Endothelial cell (in vitro differentiated cells): ENCODE data around the gene IL1R2. TPM values are rescaled to one million over a fixed set of nuclear protein-coding genes. Genes with fewer than 3 reads are reported as not detected.

ENCODE experiments used
- DNase-seq: peaks from one replicate; pipeline ENCODE4 v3.0.0; 2021; ENCODE audit warnings: low spot score
- H3K27ac Mint-ChIP-seq: one replicate; pipeline ENCODE4 v1.8.0; 2021; ENCODE audit warnings: mixed read lengths, inconsistent platforms; ENCODE audit not compliant: unreplicated experiment
- H3K27me3 Mint-ChIP-seq: one replicate; pipeline ENCODE4 v1.8.0; 2021; ENCODE audit warnings: mild to moderate bottlenecking, moderate library complexity, mixed read lengths, inconsistent platforms; ENCODE audit not compliant: unreplicated experiment
- H3K36me3 Mint-ChIP-seq: one replicate; pipeline ENCODE4 v1.8.0; 2021; ENCODE audit warnings: mild to moderate bottlenecking, low read depth, mixed read lengths, inconsistent platforms; ENCODE audit not compliant: unreplicated experiment
- H3K4me1 Mint-ChIP-seq: one replicate; pipeline ENCODE4 v1.8.0; 2021; ENCODE audit warnings: mild to moderate bottlenecking, mixed read lengths, inconsistent platforms; ENCODE audit not compliant: unreplicated experiment
- H3K4me3 Mint-ChIP-seq: one replicate; pipeline ENCODE4 v1.8.0; 2021; ENCODE audit warnings: mild to moderate bottlenecking, mixed read lengths, inconsistent platforms; ENCODE audit not compliant: unreplicated experiment
- H3K9me3 Mint-ChIP-seq: one replicate; pipeline ENCODE4 v1.8.0; 2021; ENCODE audit warnings: mixed read lengths, inconsistent platforms; ENCODE audit not compliant: unreplicated experiment
- CTCF ChIP-seq: fragments of 200-600 bp; sonication (generic); IDR thresholded peaks from one replicate; pipeline ENCODE4 v1.5.0; 2021; ENCODE audit warnings: antibody characterized with exemption; ENCODE audit not compliant: unreplicated experiment
- total RNA-seq: library from RNA; stranded (reverse); fragmentation: NEBNext Ultra II Directional; extraction: Animal tissue kit (Norgen Biotek cat#: 25700); gene quantifications from one replicate; pipeline ENCODE4 v1.2.1, GENCODE V29; 2021; ENCODE audit not compliant: unreplicated experiment

The IL1R2 gene
- total RNA-seq, 1 donor from 2014 or later = not detected

GRCh38 chr2:102044967-102045489 lies 53.3 kb downstream of the IL1R2 start:
- TF ChIP-seq CTCF = no peak
- DNase-seq = no peak
- Mint-ChIP-seq H3K27me3 (peaks cover 1% of the 10 kb centered on the region), H3K9me3 (no peaks in the 10 kb centered on the region), H3K4me3 (no peak overlapping the region), H3K36me3 (no peaks in the 10 kb centered on the region), H3K4me1 (peaks cover 33% of the 10 kb centered on the region), H3K27ac (no peak overlapping the region)

GRCh38 chr2:102045697-102046096 lies 53.9 kb downstream of the IL1R2 start:
- DNase-seq = no peak
- H3K9me3 Mint-ChIP-seq = no peaks in the 10 kb centered on the region
- H3K27ac Mint-ChIP-seq = peak overlapping the region; percentile 81
- H3K4me1 Mint-ChIP-seq = peaks cover 33% of the 10 kb centered on the region
- no peak for TF ChIP-seq CTCF
- H3K27me3 Mint-ChIP-seq = peaks cover 1% of the 10 kb centered on the region
- H3K36me3 Mint-ChIP-seq = no peaks in the 10 kb centered on the region
- H3K4me3 Mint-ChIP-seq = no peak overlapping the region

GRCh38 chr2:102046135-102046986 lies 54.6 kb downstream of the IL1R2 start:
- H3K36me3 Mint-ChIP-seq = no peaks in the 10 kb centered on the region
- peak; percentile 22 for DNase-seq
- H3K4me3 Mint-ChIP-seq = no peak overlapping the region
- H3K4me1 Mint-ChIP-seq = peaks cover 33% of the 10 kb centered on the region
- peak overlapping the region; percentile 81 for H3K27ac Mint-ChIP-seq
- no peak for TF ChIP-seq CTCF
- no peaks in the 10 kb centered on the region for H3K9me3 Mint-ChIP-seq
- H3K27me3 Mint-ChIP-seq = peaks cover 1% of the 10 kb centered on the region

GRCh38 chr2:102048465-102048864 lies 56.7 kb downstream of the IL1R2 start:
- DNase-seq = no peak
- Mint-ChIP-seq H3K4me1 (peaks cover 31% of the 10 kb centered on the region), H3K9me3 (no peaks in the 10 kb centered on the region), H3K27ac (no peak overlapping the region), H3K36me3 (no peaks in the 10 kb centered on the region), H3K27me3 (peaks cover 1% of the 10 kb centered on the region), H3K4me3 (no peak overlapping the region)
- no peak for TF ChIP-seq CTCF

GRCh38 chr2:102049756-102050443 lies 58.1 kb downstream of the IL1R2 start:
- no peak for TF ChIP-seq CTCF
- Mint-ChIP-seq H3K27ac (no peak overlapping the region), H3K36me3 (no peaks in the 10 kb centered on the region), H3K4me1 (peaks cover 26% of the 10 kb centered on the region), H3K4me3 (no peak overlapping the region), H3K27me3 (peaks cover 1% of the 10 kb centered on the region), H3K9me3 (no peaks in the 10 kb centered on the region)
- DNase-seq = no peak
